Panc1 (cell line): ENCODE data around the gene BRD4.

ENCODE experiments used
- CTCF ChIP-seq: fragments of 450-650 bp; IDR thresholded peaks from 2 replicates; pipeline ENCODE4 v1.5.1; 2017; ENCODE audit warnings: mild to moderate bottlenecking
- POLR2AphosphoS5 ChIP-seq: IDR thresholded peaks from 2 replicates; pipeline ENCODE4 v1.6.1; 2012; ENCODE audit warnings: mild to moderate bottlenecking, low read depth, low read length, moderate library complexity
- SIN3A ChIP-seq: IDR thresholded peaks from 2 replicates; pipeline ENCODE4 v1.6.1; 2012; ENCODE audit warnings: low read depth, mild to moderate bottlenecking, low read length, moderate library complexity, borderline replicate concordance; ENCODE audit not compliant: insufficient read depth

GRCh38 chr19:15280048-15280725, 52.2 kb downstream of the BRD4 start:
- TF ChIP-seq CTCF (no peak), SIN3A (no peak), POLR2AphosphoS5 (no peak)
